A549 (cell line): ENCODE measurements around the gene ADARB2.

Source experiments
- CTCF ChIP-seq: fragments of >200 bp; sonication (Bioruptor Twin); formaldehyde crosslinking; IDR thresholded peaks from 3 replicates; pipeline ENCODE4 v1.5.1; 2016
- EP300 ChIP-seq, 2 experiments: fragments of >200 bp; sonication (Bioruptor Twin); formaldehyde crosslinking; IDR thresholded peaks; 2 replicates in 1 of 2; 3 replicates in 1 of 2; pipeline ENCODE4 v1.6.1; 2016 to 2017
- HMGXB4 ChIP-seq: fragments of 250-450 bp; sonication (Bioruptor Pico); IDR thresholded peaks from 2 replicates; pipeline ENCODE4 v1.5.0; 2021; ENCODE audit warnings: mild to moderate bottlenecking, moderate library complexity, borderline replicate concordance
- MAFK ChIP-seq: fragments of 450-650 bp; IDR thresholded peaks from 2 replicates; pipeline ENCODE4 v1.6.1; 2014; ENCODE audit not compliant: partially characterized antibody
- MAX ChIP-seq: IDR thresholded peaks from 2 replicates; pipeline ENCODE4 v1.6.1; 2012
- PBX3 ChIP-seq: IDR thresholded peaks from 2 replicates; pipeline ENCODE4 v1.6.1; 2012
- POLR2A ChIP-seq: IDR thresholded peaks from 2 replicates; pipeline ENCODE4 v1.6.1; 2012; ENCODE audit warnings: mild to moderate bottlenecking, low read length
- REST ChIP-seq: fragments of 200-600 bp; sonication (generic); IDR thresholded peaks from 2 replicates; pipeline ENCODE4 v1.6.1; 2016; ENCODE audit warnings: antibody characterized with exemption, mild to moderate bottlenecking, moderate library complexity
- RFX5 ChIP-seq: fragments of 450-650 bp; IDR thresholded peaks from 2 replicates; pipeline ENCODE4 v1.7.1; 2014; ENCODE audit warnings: antibody characterized with exemption, mild to moderate bottlenecking, moderate library complexity

GRCh38 chr10:1384026-1384425 is 353.3 kb downstream of the ADARB2 start:
- no peak for TF ChIP-seq POLR2A
- TF ChIP-seq CTCF = no peak
- no peak for TF ChIP-seq EP300 (IDR thresholded peaks at IDR 0.05)
- TF ChIP-seq RFX5 = no peak
- no peak for TF ChIP-seq HMGXB4 (CRISPR knock-in tag)
- no peak for TF ChIP-seq MAFK
- no peak for TF ChIP-seq MAX
- TF ChIP-seq REST = no peak
- no peak for TF ChIP-seq PBX3
